ENCODE data around the gene AGAP1. TPM values are rescaled to one million over a fixed set of nuclear protein-coding genes. Genes with fewer than 3 reads are reported as not detected.

AGAP1 gene
- total RNA-seq, 4 donors from 2014 or later = 5.3 to 30.6 (median 19.2) TPM

DNA sequence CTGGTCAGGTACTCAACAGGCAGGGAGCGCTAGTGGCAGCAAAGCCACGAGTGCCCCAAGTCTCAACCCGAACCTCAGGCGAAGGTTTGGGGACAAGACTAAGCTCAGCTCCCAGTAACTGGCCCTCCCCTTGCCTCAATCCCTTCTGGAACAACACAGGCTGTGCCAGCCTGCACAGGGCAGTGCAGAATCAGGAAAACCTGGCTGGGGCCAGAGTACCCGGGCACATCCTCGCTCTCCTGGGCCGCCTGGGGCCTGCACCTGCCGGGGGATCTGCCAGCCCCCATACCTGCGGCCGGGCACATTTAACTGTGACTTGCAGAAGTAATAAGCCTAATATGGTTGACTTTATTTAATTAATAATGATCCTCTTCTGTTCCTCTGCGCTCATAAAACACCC is 613.7 kb downstream of the AGAP1 start:
- TF ChIP-seq, protein P1, sequence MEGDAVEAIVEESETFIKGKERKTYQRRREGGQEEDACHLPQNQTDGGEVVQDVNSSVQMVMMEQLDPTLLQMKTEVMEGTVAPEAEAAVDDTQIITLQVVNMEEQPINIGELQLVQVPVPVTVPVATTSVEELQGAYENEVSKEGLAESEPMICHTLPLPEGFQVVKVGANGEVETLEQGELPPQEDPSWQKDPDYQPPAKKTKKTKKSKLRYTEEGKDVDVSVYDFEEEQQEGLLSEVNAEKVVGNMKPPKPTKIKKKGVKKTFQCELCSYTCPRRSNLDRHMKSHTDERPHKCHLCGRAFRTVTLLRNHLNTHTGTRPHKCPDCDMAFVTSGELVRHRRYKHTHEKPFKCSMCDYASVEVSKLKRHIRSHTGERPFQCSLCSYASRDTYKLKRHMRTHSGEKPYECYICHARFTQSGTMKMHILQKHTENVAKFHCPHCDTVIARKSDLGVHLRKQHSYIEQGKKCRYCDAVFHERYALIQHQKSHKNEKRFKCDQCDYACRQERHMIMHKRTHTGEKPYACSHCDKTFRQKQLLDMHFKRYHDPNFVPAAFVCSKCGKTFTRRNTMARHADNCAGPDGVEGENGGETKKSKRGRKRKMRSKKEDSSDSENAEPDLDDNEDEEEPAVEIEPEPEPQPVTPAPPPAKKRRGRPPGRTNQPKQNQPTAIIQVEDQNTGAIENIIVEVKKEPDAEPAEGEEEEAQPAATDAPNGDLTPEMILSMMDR (IDR thresholded peaks at IDR 0.05) = no peak
- no peak for TF ChIP-seq POLR2A (IDR thresholded peaks at IDR 0.05)
- Histone ChIP-seq H3K4me1 (no peaks in the 10 kb centered on the region), H3K36me3 (no peaks in the 10 kb centered on the region), H3K27me3 (no peaks in the 10 kb centered on the region), H3K27ac (no peak overlapping the region), H3K9me3 (no peaks in the 10 kb centered on the region), H3K4me3 (no peak overlapping the region)
- DNase-seq = no peak
- intact Hi-C loops (cut with DNase I; ENCODE audit: low total_unique reads) = no loop called here

DNA sequence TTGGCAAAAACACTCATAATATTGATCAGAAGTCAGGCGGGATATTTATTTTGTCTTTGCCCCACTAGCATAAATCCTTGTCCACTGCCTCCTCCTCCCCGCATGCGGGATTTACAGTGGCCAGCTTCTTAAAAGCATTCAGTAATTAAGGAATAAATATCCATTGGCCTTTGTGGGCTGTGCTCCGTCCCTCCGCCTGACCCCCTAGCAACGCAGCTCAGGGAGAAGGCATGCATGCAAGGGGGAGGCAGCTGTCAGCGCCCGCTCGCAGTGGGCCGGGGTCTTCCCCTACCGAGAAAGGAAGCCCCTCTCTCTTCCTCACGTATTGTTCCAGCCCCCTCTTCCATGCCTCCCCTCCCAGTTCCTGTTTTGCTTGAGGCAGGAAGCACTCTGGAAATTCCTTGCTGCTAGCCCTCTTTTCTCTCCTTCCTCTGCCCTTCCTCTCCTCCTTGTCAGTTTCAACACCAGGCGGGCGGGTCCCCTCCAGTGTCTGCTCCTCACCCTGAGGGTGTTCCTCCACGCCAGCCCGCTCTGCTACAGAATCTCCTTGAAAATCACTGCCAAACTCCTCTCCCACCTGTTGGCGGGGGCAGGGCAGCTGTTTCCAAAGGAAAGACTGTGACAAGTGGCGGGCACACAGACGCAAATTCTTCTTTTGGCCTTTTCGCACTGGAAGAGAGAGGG is 614.2 kb downstream of the AGAP1 start:
- TF ChIP-seq POLR2A (IDR thresholded peaks at IDR 0.05) = no peak
- TF ChIP-seq, protein P1 (IDR thresholded peaks at IDR 0.05) = no peak
- Histone ChIP-seq H3K27ac (no peak overlapping the region), H3K27me3 (no peaks in the 10 kb centered on the region), H3K9me3 (no peaks in the 10 kb centered on the region), H3K36me3 (no peaks in the 10 kb centered on the region), H3K4me3 (no peak overlapping the region), H3K4me1 (no peaks in the 10 kb centered on the region)
- intact Hi-C loops (cut with DNase I; ENCODE audit: low total_unique reads) = no loop called here
- DNase-seq = no peak

DNA sequence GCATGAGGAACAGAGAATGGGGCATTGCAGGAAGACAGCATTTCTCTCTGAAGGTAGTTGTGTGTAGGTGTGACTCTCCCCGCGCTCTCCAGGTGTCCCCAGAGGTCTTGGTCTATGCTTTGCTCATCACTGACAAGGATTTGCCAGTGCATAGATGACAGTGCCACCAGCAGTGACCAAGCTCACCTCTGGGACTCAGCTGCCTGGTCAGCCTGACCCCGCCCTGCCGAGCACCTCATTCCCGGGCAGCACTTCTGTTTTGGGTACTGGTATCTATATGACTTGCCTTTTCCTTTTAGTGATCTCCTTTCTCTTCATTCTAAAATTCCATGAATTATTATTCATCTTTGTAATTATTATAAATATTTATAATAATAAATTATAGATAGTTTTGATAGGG is 615.2 kb downstream of the AGAP1 start:
- no peak for TF ChIP-seq POLR2A (IDR thresholded peaks at IDR 0.05)
- TF ChIP-seq, protein P1 (IDR thresholded peaks at IDR 0.05) = no peak
- no peak for DNase-seq
- Histone ChIP-seq H3K4me1 (no peaks in the 10 kb centered on the region), H3K27ac (no peak overlapping the region), H3K27me3 (no peaks in the 10 kb centered on the region), H3K36me3 (no peaks in the 10 kb centered on the region), H3K9me3 (no peaks in the 10 kb centered on the region), H3K4me3 (no peak overlapping the region)
- intact Hi-C loops (cut with DNase I; ENCODE audit: low total_unique reads) = no loop called here

DNA sequence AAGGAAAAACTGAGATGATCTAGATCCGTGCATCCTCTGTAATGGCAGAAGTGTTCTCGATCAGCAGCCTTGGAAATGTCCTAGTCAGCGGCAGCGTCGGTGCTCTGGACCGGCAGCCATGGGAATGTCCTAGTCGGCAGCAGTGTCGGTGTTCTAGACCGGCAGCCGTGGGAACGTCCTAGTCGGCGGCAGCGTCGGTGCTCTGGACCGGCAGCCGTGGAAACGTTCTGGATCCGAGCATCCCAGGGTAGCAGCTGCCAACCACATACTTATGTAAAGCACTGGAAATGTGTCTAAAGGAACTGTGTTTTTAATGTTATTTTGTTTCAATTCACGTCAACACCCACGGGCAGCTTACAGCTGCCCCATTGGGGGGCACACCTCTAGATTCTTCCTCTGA is 615.6 kb downstream of the AGAP1 start:
- DNase-seq = no peak
- Histone ChIP-seq H3K27me3 (no peaks in the 10 kb centered on the region), H3K9me3 (no peaks in the 10 kb centered on the region), H3K4me3 (no peak overlapping the region), H3K27ac (no peak overlapping the region), H3K36me3 (no peaks in the 10 kb centered on the region), H3K4me1 (no peaks in the 10 kb centered on the region)
- intact Hi-C loops (cut with DNase I; ENCODE audit: low total_unique reads) = no loop called here
- TF ChIP-seq, protein P1 (IDR thresholded peaks at IDR 0.05) = no peak
- no peak for TF ChIP-seq POLR2A (IDR thresholded peaks at IDR 0.05)

- Histone ChIP-seq H3K4me3 (no peak overlapping the region), H3K27ac (no peak overlapping the region), H3K4me1 (no peaks in the 10 kb centered on the region), H3K9me3 (no peaks in the 10 kb centered on the region), H3K27me3 (no peaks in the 10 kb centered on the region), H3K36me3 (no peaks in the 10 kb centered on the region)
- intact Hi-C loops (cut with DNase I; ENCODE audit: low total_unique reads) = no loop called here
- no peak for TF ChIP-seq POLR2A (IDR thresholded peaks at IDR 0.05)
- TF ChIP-seq, protein P1 (IDR thresholded peaks at IDR 0.05) = no peak
- no peak for DNase-seq
These were observed 618.6 kb downstream of the AGAP1 start for GRCh38 chr2:236112466-236112865.

All from uterus (tissue), 4 donors.